ENCODE results near the gene TMIE. TPM values are rescaled to one million over a fixed set of nuclear protein-coding genes. Genes with fewer than 3 reads are reported as not detected.

TMIE gene
- total and polyA plus RNA-seq, 2 of the 4 experiments (the other 2 are of a cell fraction), result 0.12 TPM; not detected in 1

DNA sequence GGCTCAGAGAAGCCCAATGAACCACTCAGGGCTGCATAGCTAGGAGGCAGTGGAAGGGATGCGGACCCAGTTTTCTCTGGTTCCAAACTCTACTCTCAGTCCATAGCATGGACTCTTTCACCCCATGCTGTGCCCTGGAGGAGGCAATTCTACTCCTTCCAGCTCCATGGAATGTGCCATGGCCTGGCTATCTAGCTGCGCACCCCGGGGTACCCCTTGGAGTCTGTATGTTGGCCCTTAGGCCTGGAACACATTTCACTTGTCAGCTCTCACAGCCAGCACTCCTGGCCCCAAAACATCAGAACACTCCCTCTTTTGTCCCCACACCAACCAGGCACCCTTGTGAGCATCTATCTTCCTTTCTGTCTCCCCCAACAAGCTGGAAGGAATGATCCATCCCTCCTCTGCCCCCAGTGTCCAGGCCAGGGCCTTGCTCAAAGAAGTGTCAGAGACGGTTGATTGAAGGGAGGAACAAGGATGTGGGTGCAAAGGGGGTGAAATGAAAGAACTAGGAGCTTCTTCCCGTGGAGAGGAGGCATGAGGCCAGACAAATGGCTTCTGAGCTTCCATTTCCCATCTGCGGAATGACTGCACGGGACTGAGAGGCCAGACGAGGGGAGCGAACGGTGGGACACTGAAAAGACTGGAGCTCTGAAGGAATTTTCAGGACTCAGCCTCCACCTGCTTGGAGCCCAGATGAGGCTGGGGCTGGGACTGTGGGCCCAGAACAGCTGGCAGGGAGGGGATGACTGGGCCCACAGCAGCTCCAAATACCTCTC lies 13.7 kb downstream of the TMIE start:
- Histone ChIP-seq H2AK5ac (ENCODE audit: low read depth, low read length) (no peak overlapping the region), H4K91ac (ENCODE audit: insufficient read depth, low read depth, low read length) (no peak overlapping the region), H3K4me2 (ENCODE audit: low read depth, low read length) (no peak overlapping the region), H2BK15ac (ENCODE audit: low read depth, low read length) (no peak overlapping the region), H3K9me1 (ENCODE audit: insufficient read depth, low read length) (no peaks in the 10 kb centered on the region), H4K20me1 (ENCODE audit: insufficient read depth, low read length) (no peaks in the 10 kb centered on the region), H3K4me3 (ENCODE audit: insufficient read depth, low read depth, low read length) (no peak overlapping the region), H3K4ac (ENCODE audit: low read depth, low read length) (no peak overlapping the region), H3K9ac (ENCODE audit: low read depth, low read length) (no peak overlapping the region), H3K4me1 (ENCODE audit: control insufficient read depth, insufficient read depth, low read length) (no peaks in the 10 kb centered on the region), H2AK9ac (replicated peaks; ENCODE audit: low read depth, low read length, poor library complexity) (no peak overlapping the region), H3K79me1 (ENCODE audit: low read depth in 1 of 2, low read length in 2 of 2) (no peaks in the 10 kb centered on the region), H3K56ac (ENCODE audit: extremely low read depth, insufficient read depth, low read length) (no peak overlapping the region), H3K27ac (ENCODE audit: insufficient read depth, low read length) (no peak overlapping the region), H4K8ac (ENCODE audit: low read depth in 2 of 2, low read length in 2 of 2) (no peak overlapping the region), H3K27me3 (ENCODE audit: control insufficient read depth, insufficient read depth, low read length) (peaks cover 56% of the 10 kb centered on the region), H4K5ac (ENCODE audit: low read depth, low read length) (no peak overlapping the region), H3K23ac (ENCODE audit: low read depth, low read length) (no peak overlapping the region), H2BK5ac (ENCODE audit: low read depth, low read length, poor library complexity, severe bottlenecking) (no peak overlapping the region), H3K36me3 (ENCODE audit: control insufficient read depth, insufficient read depth, low read length) (no peaks in the 10 kb centered on the region), H2BK20ac (ENCODE audit: low read depth, low read length) (no peak overlapping the region), H3K14ac (replicated peaks; ENCODE audit: low read depth, low read length) (no peak overlapping the region), H2AFZ (replicated peaks; ENCODE audit: low read length, poor library complexity) (no peak overlapping the region), H3K9me3 (ENCODE audit: control insufficient read depth, insufficient read depth, low read length) (no peaks in the 10 kb centered on the region), H2BK120ac (ENCODE audit: low read depth, low read length) (no peak overlapping the region), H3K18ac (ENCODE audit: low read depth, low read length) (no peak overlapping the region)
- 57% methylated on average over 5 of the region's 10 CpGs; no CpG with 5 or more reads in 1 of the 2 experiments for WGBS, 2 experiments (ENCODE audit: extremely low coverage in 2 of 2, insufficient read length in 1 of 2)
- intact Hi-C loops (cut with micrococcal nuclease), result no loop called here
- CTCF ChIA-PET, result no interaction called here
- POLR2A ChIA-PET (ENCODE audit: unreplicated experiment), result no interaction called here
- no TSS peak for BruUV-seq (replicated peaks)
- in situ Hi-C loops (cut with MboI; ENCODE audit: low sequenced_read_pairs), result loop anchor here (25.0 kb wide), 1 partner anchor 647 kb away; no protein-coding TSS in a partner anchor
- no peak for DNase-seq
- no peak for ATAC-seq (ENCODE audit: low read depth)
- dilution Hi-C loops (cut with HindIII; ENCODE audit: low sequenced_read_pairs, unreplicated experiment), result no loop called here
- TF ChIP-seq CTCF (conservative IDR thresholded peaks at IDR 0.05; ENCODE audit: low read depth, low read length), result no peak
- TF ChIP-seq NFE2L2 (IDR thresholded peaks at IDR 0.05; ENCODE audit: low read depth, low read length), result no peak
- no peak for TF ChIP-seq MAFK (IDR thresholded peaks at IDR 0.05; ENCODE audit: low read depth, low read length)
- no peak for TF ChIP-seq RAD21 (IDR thresholded peaks at IDR 0.05; ENCODE audit: low read length)

All from IMR-90 (cell line).